GM21423 (cell line): ENCODE results near the gene OR1E2.
"Not testable (repeated sequence)": the region's sequence is repeated elsewhere in the genome, so short reads cannot be mapped to it uniquely, and the experiment has no call there.

Experiments used
- ATAC-seq: cut with Tn5 transposase; IDR thresholded peaks from one replicate; pipeline ENCODE4 v1.9.1; 2021; ENCODE audit warnings: mild to moderate bottlenecking, moderate library complexity; ENCODE audit not compliant: unreplicated experiment

Gene OR1E2

DNA sequence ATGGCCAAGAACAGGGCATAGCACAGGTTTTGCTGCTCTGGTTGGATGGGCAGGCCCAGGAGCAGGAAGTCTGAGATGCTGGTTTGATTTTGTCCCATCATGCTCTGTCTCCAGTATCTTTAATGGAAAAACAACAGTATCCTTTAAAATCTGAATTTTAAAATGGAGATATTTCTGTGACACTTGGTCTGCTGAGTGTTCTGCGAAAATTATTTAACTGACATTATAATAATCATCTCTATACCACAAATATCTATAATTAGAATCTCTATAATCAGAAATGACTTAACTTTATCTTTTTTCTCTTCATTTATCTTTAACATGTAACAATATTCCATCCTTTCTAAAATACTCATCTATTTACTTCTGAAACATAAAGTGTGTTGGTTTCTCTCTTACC is 35.3 kb downstream of the OR1E2 start, which contains the start of gene OR1E1:
OR1E1 (minus strand) TSS at position 101 of the 400 bp plus-strand sequence; CDS start at position 101, 0 bp downstream.
- ATAC-seq, result no peak

DNA sequence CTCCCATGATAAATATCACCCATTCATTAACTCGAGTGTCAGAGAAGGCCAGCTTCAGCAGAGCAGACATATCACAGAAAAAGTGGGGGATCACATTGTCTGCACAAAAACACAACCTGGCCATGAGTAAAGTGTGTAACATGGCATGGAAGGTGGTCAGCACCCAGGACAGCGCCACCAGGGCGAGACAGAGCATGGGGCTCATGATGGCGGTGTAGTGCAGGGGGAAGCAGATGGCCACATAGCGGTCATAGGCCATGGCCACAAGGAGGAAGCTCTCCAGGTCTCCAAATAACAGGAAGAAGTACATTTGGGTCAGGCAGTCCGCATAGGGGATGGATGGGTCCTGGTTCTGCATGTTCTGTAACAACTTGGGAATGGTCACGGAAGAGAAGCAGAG is 35.8 kb downstream of the OR1E2 start:
- not testable (repeated sequence) for ATAC-seq

DNA sequence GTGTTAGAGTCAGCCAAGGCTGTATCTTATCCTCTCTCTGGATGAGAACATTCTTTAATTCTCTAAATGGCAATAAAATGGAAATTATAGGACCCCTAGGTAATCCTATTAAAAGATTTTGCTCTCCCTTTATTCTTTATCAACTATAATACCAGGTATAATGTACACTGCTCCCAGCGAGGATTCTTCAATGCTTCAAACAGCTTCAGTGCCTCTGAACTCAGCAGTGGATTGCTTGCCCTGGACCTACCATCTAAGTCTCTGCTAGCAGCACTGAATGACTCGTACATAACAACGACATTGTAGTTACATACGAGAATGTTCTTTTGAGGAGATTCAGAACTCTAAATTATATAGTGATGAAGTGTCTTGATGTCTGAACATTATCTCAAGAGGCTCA is 43.9 kb downstream of the OR1E2 start:
- no peak for ATAC-seq

DNA sequence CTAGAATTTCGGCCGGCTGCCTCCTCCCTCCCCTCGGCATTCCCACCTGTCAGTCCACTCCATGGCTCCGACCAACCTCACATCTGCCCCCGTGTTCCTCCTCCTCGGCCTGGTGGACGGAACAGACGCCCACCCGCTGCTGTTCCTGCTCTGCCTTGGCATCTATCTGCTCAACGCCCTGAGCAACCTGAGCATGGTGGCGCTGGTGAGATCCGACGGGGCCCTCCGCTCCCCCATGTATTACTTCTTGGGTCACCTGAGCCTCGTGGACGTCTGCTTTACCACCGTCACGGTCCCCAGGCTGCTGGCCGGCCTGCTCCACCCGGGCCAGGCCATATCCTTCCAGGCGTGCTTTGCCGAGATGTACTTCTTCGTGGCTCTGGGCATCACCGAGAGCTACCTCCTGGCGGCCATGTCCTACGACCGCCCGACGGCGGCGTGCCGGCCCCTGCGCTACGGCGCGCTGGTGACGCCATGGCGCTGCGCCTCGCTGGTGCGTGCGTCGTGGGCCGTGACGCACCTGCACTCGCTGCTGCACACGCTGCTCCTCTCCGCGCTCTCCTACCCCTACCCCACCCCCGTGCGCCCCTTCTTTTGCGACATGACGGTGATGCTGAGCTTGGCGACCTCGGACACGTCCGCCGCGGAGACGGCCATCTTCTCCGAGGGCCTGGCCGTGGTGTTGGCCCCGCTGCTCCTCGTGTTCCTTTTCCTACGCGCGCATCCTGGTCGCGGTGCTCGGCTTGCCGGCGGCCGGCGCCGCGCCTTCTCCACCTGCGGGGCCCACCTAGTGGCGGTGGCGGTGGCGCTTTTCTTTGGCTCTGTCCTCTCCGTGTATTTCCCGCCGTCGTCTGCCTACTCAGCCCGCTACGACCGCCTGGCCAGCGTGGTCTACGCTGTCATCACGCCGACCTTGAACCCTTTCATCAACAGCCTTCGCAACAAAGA is 47.5 kb downstream of the OR1E2 start, which contains the start of gene OR3A2:
OR3A2 (minus strand) TSS at position 440 of the 948 bp plus-strand sequence.
- ATAC-seq, result no peak
